IMR-90 (cell line): Measurements from ENCODE around the gene PANK2. TPM values are rescaled to one million over a fixed set of nuclear protein-coding genes. Genes with fewer than 3 reads are reported as not detected.

Source experiments
- ATAC-seq: fragments of 200-7000 bp; cut with Tn5 transposase; 2 replicates; pipeline ENCODE4 v1.9.1; 2020; ENCODE audit warnings: low read depth, mild to moderate bottlenecking, moderate library complexity
- BruUV-seq: library from RNA; stranded (reverse); fragments of 400-500 nt; replicated peaks from 2 replicates; lab custom pipeline; 2021; lab: Mats Ljungman, UMichigan
- CTCF ChIA-PET: fragments of 300-600 bp; formaldehyde crosslinking; extraction: SDS; loops from one replicate; lab custom pipeline; 2021; ENCODE audit warnings: antibody characterized with exemption; lab: Yijun Ruan, JAX
- POLR2A ChIA-PET: fragments of 300-600 bp; sonication (Branson Sonifier 250); formaldehyde crosslinking; loops from one replicate; lab custom pipeline; 2022; ENCODE audit warnings: antibody characterized with exemption; ENCODE audit not compliant: unreplicated experiment; lab: Charles Lee
- DNase-seq: peaks from one replicate; pipeline ENCODE4 v3.0.0; 2013
- H2AFZ ChIP-seq: replicated peaks from 2 replicates; pipeline ENCODE3; 2013; ENCODE audit warnings: low read length, mild to moderate bottlenecking; ENCODE audit not compliant: poor library complexity
- H2AK5ac ChIP-seq: 2 replicates; pipeline ENCODE4 v1.6.1; 2013; ENCODE audit warnings: low read depth, low read length, inconsistent platforms
- H2AK9ac ChIP-seq: replicated peaks from 2 replicates; pipeline ENCODE3; 2013; ENCODE audit warnings: mild to moderate bottlenecking, low read depth, low read length, moderate library complexity; ENCODE audit not compliant: poor library complexity
- H2BK120ac ChIP-seq: 2 replicates; pipeline ENCODE4 v1.6.1; 2013; ENCODE audit warnings: low read depth, low read length, inconsistent platforms
- H2BK15ac ChIP-seq: 3 replicates; pipeline ENCODE4 v1.6.1; 2013; ENCODE audit warnings: low read depth, low read length, inconsistent platforms
- H2BK20ac ChIP-seq: 2 replicates; pipeline ENCODE4 v1.6.1; 2013; ENCODE audit warnings: low read depth, mild to moderate bottlenecking, inconsistent platforms, low read length, moderate library complexity
- H2BK5ac ChIP-seq: 2 replicates; pipeline ENCODE4 v1.6.1; 2013; ENCODE audit warnings: mild to moderate bottlenecking, low read depth, low read length, inconsistent platforms; ENCODE audit not compliant: poor library complexity, severe bottlenecking
- H3K14ac ChIP-seq: replicated peaks from 2 replicates; pipeline ENCODE4 v1.6.1; 2013; ENCODE audit warnings: low read depth, low read length, inconsistent platforms
- H3K18ac ChIP-seq: 2 replicates; pipeline ENCODE4 v1.6.1; 2013; ENCODE audit warnings: low read depth, low read length, control low read depth
- H3K23ac ChIP-seq: 2 replicates; pipeline ENCODE4 v1.6.1; 2013; ENCODE audit warnings: low read depth, low read length, inconsistent platforms
- H3K27ac ChIP-seq: 2 replicates; pipeline ENCODE4 v1.5.1; 2013; ENCODE audit warnings: mild to moderate bottlenecking, control low read depth, low read length; ENCODE audit not compliant: insufficient read depth
- H3K27me3 ChIP-seq: 2 replicates; pipeline ENCODE4 v1.6.1; 2013; ENCODE audit warnings: low read length; ENCODE audit not compliant: control insufficient read depth, insufficient read depth
- H3K36me3 ChIP-seq: 2 replicates; pipeline ENCODE4 v1.6.1; 2013; ENCODE audit warnings: low read length, mixed read lengths; ENCODE audit not compliant: control insufficient read depth, insufficient read depth
- H3K4ac ChIP-seq: 2 replicates; pipeline ENCODE4 v1.6.1; 2013; ENCODE audit warnings: low read depth, low read length, inconsistent platforms
- H3K4me1 ChIP-seq: 2 replicates; pipeline ENCODE4 v1.6.1; 2013; ENCODE audit warnings: low read length, mixed read lengths; ENCODE audit not compliant: control insufficient read depth, insufficient read depth
- H3K4me2 ChIP-seq: 2 replicates; pipeline ENCODE4 v1.6.1; 2013; ENCODE audit warnings: low read depth, mild to moderate bottlenecking, control low read depth, low read length, moderate library complexity
- H3K4me3 ChIP-seq: 2 replicates; pipeline ENCODE4 v1.5.1; 2013; ENCODE audit warnings: low read depth, mild to moderate bottlenecking, control low read depth, low read length, moderate library complexity; ENCODE audit not compliant: insufficient read depth
- H3K56ac ChIP-seq: 2 replicates; pipeline ENCODE4 v1.6.1; 2013; ENCODE audit warnings: low read length, inconsistent platforms; ENCODE audit not compliant: insufficient read depth; ENCODE audit errors: extremely low read depth
- H3K79me1 ChIP-seq, 2 experiments: 2 replicates each; pipeline ENCODE4 v1.6.1; 2013; ENCODE audit warnings: low read length in 2 of 2, inconsistent platforms in 1 of 2, low read depth in 1 of 2
- H3K9ac ChIP-seq: 2 replicates; pipeline ENCODE4 v1.6.1; 2013; ENCODE audit warnings: low read depth, low read length, control low read depth
- H3K9me1 ChIP-seq: 2 replicates; pipeline ENCODE4 v1.6.1; 2013; ENCODE audit warnings: low read length, inconsistent platforms; ENCODE audit not compliant: insufficient read depth
- H3K9me3 ChIP-seq: 2 replicates; pipeline ENCODE4 v1.6.1; 2013; ENCODE audit warnings: low read length; ENCODE audit not compliant: control insufficient read depth, insufficient read depth
- H4K20me1 ChIP-seq: 2 replicates; pipeline ENCODE4 v1.6.1; 2013; ENCODE audit warnings: low read length, inconsistent platforms; ENCODE audit not compliant: insufficient read depth
- H4K5ac ChIP-seq: 2 replicates; pipeline ENCODE4 v1.6.1; 2013; ENCODE audit warnings: mild to moderate bottlenecking, low read depth, low read length, control low read depth
- H4K8ac ChIP-seq, 2 experiments: 2 replicates each; pipeline ENCODE4 v1.6.1; 2013; ENCODE audit warnings: low read depth in 2 of 2, low read length in 2 of 2, control low read depth in 1 of 2, inconsistent platforms in 1 of 2
- H4K91ac ChIP-seq: 2 replicates; pipeline ENCODE4 v1.6.1; 2013; ENCODE audit warnings: low read depth, low read length, inconsistent platforms; ENCODE audit not compliant: insufficient read depth
- BHLHE40 ChIP-seq: fragments of 150-350 bp; IDR thresholded peaks from 2 replicates; pipeline ENCODE4 v1.6.1; 2016; ENCODE audit warnings: mild to moderate bottlenecking, low read depth, low read length
- FOS ChIP-seq: fragments of 150-350 bp; IDR thresholded peaks from 2 replicates; pipeline ENCODE4 v1.6.1; 2016; ENCODE audit warnings: low read depth, low read length
- MAFK ChIP-seq: IDR thresholded peaks from 2 replicates; pipeline ENCODE4 v1.6.1; 2012; ENCODE audit warnings: low read depth, low read length, improper control_type of control experiment
- WGBS, 2 experiments: methylation state at CpG; one replicate each; pipeline versions ENCODE4 v1.1.5 to v1.1.7; 2013; ENCODE audit warnings: missing lambda C conversion rate in 2 of 2; ENCODE audit not compliant: insufficient read length in 1 of 2; ENCODE audit errors: extremely low coverage in 2 of 2; 5-methylcytosine and 5-hydroxymethylcytosine counted together
- dilution Hi-C: fragments of 300-500 bp; cut with HindIII; formaldehyde crosslinking; loops from one replicate; pipeline ENCODE4 v1.14.3; 2018; ENCODE audit warnings: low sequenced_read_pairs; ENCODE audit not compliant: unreplicated experiment
- in situ Hi-C: fragments of 300-500 bp; cut with MboI; formaldehyde crosslinking; loops from 3 replicates; pipeline ENCODE4 v1.14.3; 2019; ENCODE audit warnings: low sequenced_read_pairs, inconsistent platforms, mixed read lengths
- intact Hi-C: fragments of 100-400 bp; cut with micrococcal nuclease; formaldehyde crosslinking; loops from 2 replicates; pipeline ENCODE4 v1.10.0; 2022
- polyA plus RNA-seq, 3 experiments: library from polyadenylated mRNA; depleted of rRNA; stranded (reverse); fragments of >200 nt; gene quantifications; 2 replicates each; pipeline ENCODE4 v1.2.3, GENCODE V29; 2012; ENCODE audit warnings: low replicate concordance in 1 of 3
- total RNA-seq: library from RNA; depleted of rRNA; stranded (reverse); fragments of >200 nt; gene quantifications from 2 replicates; pipeline ENCODE4 v1.2.3, GENCODE V29; 2012
- TF ChIP-seq, protein P1 (sequence below): fragments of 150-350 bp; IDR thresholded peaks from 2 replicates; pipeline ENCODE4 v1.6.1; 2016; ENCODE audit warnings: low read depth, mild to moderate bottlenecking, low read length, moderate library complexity, borderline replicate concordance

Gene PANK2
- total and polyA plus RNA-seq, 2 of the 4 experiments (the other 2 are of a cell fraction) = 17.7 to 28.1 TPM

DNA sequence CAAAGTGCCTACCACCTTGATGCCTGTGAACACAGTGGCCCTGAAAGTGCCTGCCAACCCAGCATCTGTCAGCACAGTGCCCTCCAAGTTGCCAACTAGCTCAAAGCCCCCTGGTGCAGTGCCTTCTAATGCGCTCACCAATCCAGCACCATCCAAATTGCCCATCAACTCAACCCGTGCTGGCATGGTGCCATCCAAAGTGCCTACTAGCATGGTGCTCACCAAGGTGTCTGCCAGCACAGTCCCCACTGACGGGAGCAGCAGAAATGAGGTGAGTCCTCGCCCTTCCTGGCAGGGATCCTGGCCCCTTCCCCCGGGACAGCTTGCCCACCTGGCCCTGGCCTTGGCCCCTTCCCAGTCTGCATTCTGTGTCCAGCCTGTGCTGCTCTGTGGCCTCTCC lies 24.7 kb upstream of the PANK2 start:
- intact Hi-C loops = no loop called here
- no TSS peak for BruUV-seq
- no peak overlapping the region for H3K56ac ChIP-seq

More for the DNA sequence above, 24.7 kb upstream of the PANK2 start:
- Histone ChIP-seq H2AFZ (no peak overlapping the region), H3K4me3 (no peak overlapping the region), H3K14ac (no peak overlapping the region), H3K9me3 (peaks cover 5% of the 10 kb centered on the region), H2AK9ac (no peak overlapping the region), H2BK15ac (no peak overlapping the region), H3K9me1 (no peaks in the 10 kb centered on the region), H3K9ac (no peak overlapping the region), H4K91ac (no peak overlapping the region), H3K23ac (no peak overlapping the region), H3K27me3 (no peaks in the 10 kb centered on the region), H2AK5ac (no peak overlapping the region), H3K4ac (no peak overlapping the region), H2BK5ac (no peak overlapping the region), H2BK20ac (no peak overlapping the region), H3K79me1 (peaks cover 15 to 30% of the 10 kb centered on the region in 2 experiments; a peak in 3 of 4 replicates), H4K20me1 (peaks cover 27% of the 10 kb centered on the region; the same call in 1 of the 2 replicates), H3K4me1 (no peaks in the 10 kb centered on the region), H4K8ac (no peak overlapping the region), H2BK120ac (no peak overlapping the region), H4K5ac (no peak overlapping the region), H3K36me3 (peaks cover 74% of the 10 kb centered on the region), H3K27ac (no peak overlapping the region), H3K4me2 (no peak overlapping the region), H3K18ac (no peak overlapping the region)
- ATAC-seq (no peak), DNase-seq (no peak)
- dilution Hi-C loops (no loop called here), in situ Hi-C loops (no loop called here)
- ChIA-PET POLR2A (no interaction called here), CTCF (no interaction called here)
- TF ChIP-seq BHLHE40 = no peak
- no peak for TF ChIP-seq MAFK
- TF ChIP-seq, protein P1, sequence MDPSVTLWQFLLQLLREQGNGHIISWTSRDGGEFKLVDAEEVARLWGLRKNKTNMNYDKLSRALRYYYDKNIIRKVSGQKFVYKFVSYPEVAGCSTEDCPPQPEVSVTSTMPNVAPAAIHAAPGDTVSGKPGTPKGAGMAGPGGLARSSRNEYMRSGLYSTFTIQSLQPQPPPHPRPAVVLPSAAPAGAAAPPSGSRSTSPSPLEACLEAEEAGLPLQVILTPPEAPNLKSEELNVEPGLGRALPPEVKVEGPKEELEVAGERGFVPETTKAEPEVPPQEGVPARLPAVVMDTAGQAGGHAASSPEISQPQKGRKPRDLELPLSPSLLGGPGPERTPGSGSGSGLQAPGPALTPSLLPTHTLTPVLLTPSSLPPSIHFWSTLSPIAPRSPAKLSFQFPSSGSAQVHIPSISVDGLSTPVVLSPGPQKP = no peak
- TF ChIP-seq FOS = no peak
- WGBS, 2 experiments = 80% methylated on average over 2 of the region's 5 CpGs; no CpG with 5 or more reads in 1 of the 2 experiments
